GM12873 (cell line): ENCODE results near the gene BTBD2.

Source experiments
- TF ChIP-seq, protein P1 (sequence below): IDR thresholded peaks from 2 replicates; pipeline ENCODE4 v1.5.1; 2012; ENCODE audit warnings: low read depth, mild to moderate bottlenecking, moderate library complexity, low read length, control low read depth; ENCODE audit not compliant: insufficient read depth; ENCODE audit errors: missing control alignments

The BTBD2 gene

DNA sequence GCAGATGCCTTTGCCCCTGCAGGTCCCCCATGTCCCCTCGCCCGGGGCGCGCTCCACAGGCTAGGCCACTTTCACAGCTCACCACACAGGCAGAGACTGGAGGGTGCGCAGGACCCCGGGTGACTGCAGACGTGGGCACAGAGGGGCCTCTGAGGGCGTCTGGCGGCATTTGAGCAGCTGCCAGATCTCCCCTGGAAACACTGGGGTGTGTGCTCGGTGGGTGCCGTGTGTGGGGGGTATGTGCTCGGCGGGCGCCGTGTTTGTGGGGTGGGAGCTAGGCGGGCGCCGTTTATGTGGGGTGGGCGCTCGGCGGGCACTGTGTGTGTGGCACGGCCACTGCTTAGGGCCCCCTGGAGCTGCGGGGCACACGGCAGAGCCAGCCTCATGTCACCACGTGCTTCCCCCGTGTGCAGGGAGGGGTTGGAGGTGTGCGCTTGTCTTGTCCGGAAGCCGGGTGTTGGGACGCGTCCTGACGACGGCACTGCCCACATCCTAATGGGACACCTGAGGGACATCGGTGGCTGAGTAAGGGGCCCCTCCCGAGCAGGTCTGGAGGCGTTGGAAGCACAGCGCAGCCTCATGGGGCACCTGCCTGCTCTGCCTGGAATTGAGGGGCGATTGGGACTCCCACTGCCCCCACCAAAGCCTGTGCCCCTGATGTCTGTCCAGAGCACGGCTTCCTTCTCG lies 57.8 kb downstream of the BTBD2 start:
- TF ChIP-seq, protein P1, sequence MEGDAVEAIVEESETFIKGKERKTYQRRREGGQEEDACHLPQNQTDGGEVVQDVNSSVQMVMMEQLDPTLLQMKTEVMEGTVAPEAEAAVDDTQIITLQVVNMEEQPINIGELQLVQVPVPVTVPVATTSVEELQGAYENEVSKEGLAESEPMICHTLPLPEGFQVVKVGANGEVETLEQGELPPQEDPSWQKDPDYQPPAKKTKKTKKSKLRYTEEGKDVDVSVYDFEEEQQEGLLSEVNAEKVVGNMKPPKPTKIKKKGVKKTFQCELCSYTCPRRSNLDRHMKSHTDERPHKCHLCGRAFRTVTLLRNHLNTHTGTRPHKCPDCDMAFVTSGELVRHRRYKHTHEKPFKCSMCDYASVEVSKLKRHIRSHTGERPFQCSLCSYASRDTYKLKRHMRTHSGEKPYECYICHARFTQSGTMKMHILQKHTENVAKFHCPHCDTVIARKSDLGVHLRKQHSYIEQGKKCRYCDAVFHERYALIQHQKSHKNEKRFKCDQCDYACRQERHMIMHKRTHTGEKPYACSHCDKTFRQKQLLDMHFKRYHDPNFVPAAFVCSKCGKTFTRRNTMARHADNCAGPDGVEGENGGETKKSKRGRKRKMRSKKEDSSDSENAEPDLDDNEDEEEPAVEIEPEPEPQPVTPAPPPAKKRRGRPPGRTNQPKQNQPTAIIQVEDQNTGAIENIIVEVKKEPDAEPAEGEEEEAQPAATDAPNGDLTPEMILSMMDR, result no peak

DNA sequence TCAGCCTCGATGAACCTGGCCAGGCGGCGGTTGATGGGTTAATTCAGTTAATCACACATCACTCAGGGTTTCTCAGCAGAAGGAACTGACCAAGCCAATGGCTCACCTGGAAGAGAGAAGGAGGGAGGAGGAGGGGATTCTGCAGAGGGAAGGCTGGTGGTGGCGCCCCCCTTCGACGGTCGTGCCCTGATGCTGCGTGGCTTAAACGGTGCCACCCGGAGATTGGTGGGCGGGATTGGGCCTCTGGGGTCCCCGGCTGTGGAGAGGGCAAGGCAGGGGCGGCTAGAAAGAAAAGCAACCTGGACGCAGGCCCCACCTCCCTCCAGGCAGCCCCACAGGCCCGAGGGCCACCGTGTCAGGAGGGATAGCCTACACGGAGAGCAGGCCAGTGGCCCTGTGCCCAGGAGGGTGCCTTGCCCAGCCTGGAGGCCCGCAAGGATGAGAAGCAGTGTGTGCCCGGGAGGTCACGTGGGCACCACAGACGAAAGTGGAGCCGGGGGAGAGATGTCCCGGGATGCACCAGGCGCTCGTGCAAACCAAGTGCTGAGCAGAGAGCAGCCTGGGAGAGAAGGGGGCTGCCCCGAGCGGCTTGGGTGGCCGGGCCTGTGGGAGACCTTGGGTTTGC lies 58.5 kb downstream of the BTBD2 start:
- TF ChIP-seq, protein P1, result no peak

DNA sequence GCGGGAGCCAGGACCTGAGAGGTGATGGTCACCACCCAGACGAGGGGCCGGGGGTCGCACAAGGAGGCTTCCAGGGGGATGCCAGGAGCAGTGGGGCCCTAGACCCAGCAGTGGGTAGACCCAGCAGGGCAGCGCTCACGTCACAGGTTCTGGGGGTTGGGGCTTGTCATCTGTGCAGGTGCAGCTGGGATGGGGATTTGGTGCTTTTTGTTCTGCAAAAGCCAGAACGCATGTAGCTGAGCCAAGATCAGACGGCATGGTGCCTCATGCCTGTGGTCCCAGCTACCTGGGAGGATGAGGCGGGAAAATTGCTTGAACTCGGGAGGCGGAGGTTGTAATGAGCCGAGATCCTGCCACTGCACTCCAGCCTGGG lies 59.4 kb downstream of the BTBD2 start:
- TF ChIP-seq, protein P1, result no peak

DNA sequence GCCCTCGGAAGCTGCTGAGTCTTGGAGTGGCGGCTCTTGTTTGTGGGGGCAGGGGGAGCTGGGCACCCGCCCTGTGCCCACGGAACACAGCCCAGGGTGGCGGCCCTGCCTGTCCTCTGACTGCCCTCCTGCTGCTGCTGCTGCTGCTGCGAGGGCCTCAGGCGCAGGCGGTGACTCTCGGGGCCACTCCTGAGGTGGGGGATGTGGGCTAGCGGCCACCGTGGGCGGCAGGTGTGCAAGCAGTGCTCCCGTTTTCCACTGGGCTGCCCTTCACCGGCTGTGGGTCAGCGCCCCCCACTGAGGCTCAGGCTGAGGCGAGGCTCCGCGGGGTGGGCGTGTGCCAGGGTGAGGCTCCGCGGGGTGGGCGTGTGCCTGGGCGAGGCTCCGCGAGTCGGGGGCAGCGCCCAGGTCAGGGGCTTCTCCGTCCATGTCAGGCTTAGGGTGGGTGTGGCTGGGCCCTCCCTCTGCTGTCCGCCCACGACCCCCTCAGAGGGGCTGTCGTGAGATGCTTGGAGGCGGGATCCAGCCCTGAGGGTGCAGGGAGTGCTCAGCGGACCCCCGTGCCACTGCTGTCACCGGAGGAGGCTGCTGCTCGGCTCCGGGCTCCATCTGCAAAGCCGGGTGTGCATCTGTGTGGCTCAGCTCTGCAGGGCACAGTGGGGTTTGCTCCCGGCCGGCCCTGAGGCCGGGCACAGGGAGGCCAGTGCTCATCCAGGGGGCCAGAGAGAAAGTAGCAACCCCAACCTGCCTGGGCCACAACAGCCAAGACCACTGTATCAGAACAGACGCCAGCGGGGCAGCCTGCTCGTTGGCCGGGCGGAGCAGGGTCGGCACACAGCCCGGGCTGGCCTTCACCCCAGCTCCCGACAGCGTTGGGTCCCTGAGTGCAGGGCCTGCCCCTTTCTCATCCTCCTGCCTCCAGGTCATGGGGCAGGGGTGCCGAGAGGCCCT lies 60.1 kb downstream of the BTBD2 start:
- TF ChIP-seq, protein P1, result no peak

DNA sequence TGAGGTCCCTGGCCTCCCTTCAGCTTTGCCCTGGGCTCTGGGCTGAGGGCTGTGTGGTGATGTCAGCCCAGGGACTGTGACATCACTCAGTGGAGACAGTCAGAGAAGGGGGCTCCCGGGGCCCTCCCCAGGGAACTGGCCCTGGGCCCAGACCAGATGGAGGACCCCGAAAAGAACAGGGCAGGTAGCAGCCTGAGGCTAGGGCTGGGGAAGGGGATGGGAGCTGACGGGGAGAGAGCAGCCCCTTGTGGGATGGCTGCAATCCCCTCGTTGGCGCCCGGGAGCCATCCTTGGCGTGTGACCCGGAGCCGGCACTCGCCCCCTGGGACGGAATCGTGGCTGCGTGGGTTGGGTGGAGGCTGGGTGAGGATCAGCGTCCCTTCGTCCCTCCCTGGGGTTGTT lies 61.0 kb downstream of the BTBD2 start:
- TF ChIP-seq, protein P1, result no peak

DNA sequence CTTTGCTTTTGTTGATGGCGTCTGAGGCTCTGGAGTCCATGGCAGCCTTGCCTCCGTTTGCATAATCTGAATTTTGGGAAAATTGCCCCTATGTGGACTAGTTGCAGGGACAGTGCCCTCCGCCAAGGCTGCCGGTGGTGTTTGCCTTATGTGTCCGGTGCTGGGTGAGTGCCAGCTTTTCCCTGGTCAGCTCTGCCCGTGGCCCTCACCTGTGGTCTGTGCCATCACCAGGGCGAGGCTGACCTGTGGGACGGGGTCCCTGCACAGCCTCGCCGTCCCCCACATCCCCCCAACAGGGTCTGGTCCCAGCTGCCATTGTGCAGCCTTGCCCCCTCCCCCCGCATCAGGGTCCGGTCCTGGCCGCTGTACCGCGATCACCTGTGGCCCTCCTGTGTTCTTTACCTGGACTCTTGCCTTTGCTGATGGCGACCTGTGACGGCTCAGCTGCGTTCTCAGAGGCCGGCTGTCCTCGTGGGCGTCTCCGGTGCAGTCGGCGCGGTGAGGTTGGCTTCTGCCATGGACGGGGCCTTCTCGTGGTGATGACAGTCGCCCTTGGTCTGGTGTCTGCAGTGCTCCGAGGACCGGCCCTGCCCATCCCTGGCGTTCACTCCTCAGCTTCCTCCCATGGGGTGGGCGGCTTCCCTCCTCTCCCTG lies 61.9 kb downstream of the BTBD2 start:
- TF ChIP-seq, protein P1, result no peak
